ENCODE results near the gene GUF1.

GUF1 gene

GRCh38 chr4:44678094-44679041 lies at the start of gene GUF1:
GUF1 (plus strand) TSS chr4:44678420; CDS start chr4:44678623, 203 bp downstream.
- peak; percentile 95 for DNase-seq

GRCh38 chr4:44629280-44629866 lies 48.8 kb upstream of the GUF1 start:
- DNase-seq = peak; percentile 55

GRCh38 chr4:44632089-44632488 lies 46.1 kb upstream of the GUF1 start:
- DNase-seq = no peak

- DNase-seq = no peak
These were observed 45.5 kb upstream of the GUF1 start for GRCh38 chr4:44632733-44633132.

GRCh38 chr4:44638091-44638490 lies 40.1 kb upstream of the GUF1 start:
- no peak for DNase-seq

GRCh38 chr4:44646151-44646550 lies 32.1 kb upstream of the GUF1 start:
- no peak for DNase-seq

- DNase-seq = no peak
These were observed 26.8 kb upstream of the GUF1 start, which contains the start of gene YIPF7 for GRCh38 chr4:44651425-44651824. YIPF7 (minus strand) TSS chr4:44651625; CDS start chr4:44650100, 1,525 bp downstream.

- no peak for DNase-seq
These were observed 26.2 kb upstream of the GUF1 start for GRCh38 chr4:44652002-44652401.

- DNase-seq = no peak
These were observed 17.8 kb upstream of the GUF1 start for GRCh38 chr4:44660396-44660795.

- DNase-seq = peak; percentile 6
These were observed 16.1 kb upstream of the GUF1 start for GRCh38 chr4:44661940-44662622.

- peak; percentile 28 for DNase-seq
These were observed 15.6 kb upstream of the GUF1 start for GRCh38 chr4:44662623-44663005.

GRCh38 chr4:44663539-44664263 lies 14.5 kb upstream of the GUF1 start:
- DNase-seq = no peak

- no peak for DNase-seq
These were observed 9.7 kb upstream of the GUF1 start for GRCh38 chr4:44668526-44668925.

- DNase-seq = no peak
These were observed 7.6 kb upstream of the GUF1 start for GRCh38 chr4:44670506-44671199.

- DNase-seq = no peak
These were observed 6.6 kb upstream of the GUF1 start for GRCh38 chr4:44671636-44672035.

- DNase-seq = no peak
These were observed 3.7 kb upstream of the GUF1 start for GRCh38 chr4:44674471-44674870.

- no peak for DNase-seq
These were observed 2.9 kb upstream of the GUF1 start for GRCh38 chr4:44675366-44675765.

- DNase-seq = peak; percentile 12
These were observed 840 bp downstream of the GUF1 start for GRCh38 chr4:44679060-44679459.

GRCh38 chr4:44684648-44685047 lies 6.4 kb downstream of the GUF1 start:
- DNase-seq = no peak

GRCh38 chr4:44700427-44700826 lies 22.2 kb downstream of the GUF1 start:
- DNase-seq = no peak

- no peak for DNase-seq
These were observed 22.8 kb downstream of the GUF1 start for GRCh38 chr4:44701037-44701436.

GRCh38 chr4:44704673-44705072 lies 26.5 kb downstream of the GUF1 start:
- no peak for DNase-seq

Data from suppressor macrophage treated with lipopolysaccharide for 4 hours (primary cell).